Measurements from ENCODE around the gene REXO5.
A peak's percentile ranks its signal among the peaks of the same experiment; 100 is the strongest.

GRCh38 chr16:20763461-20764232, 42.7 kb upstream of the REXO5 start, which contains the start of gene ACSM3:
- no peak for TF ChIP-seq POLR2AphosphoS5 (IDR thresholded peaks at IDR 0.05; ENCODE audit: control insufficient read depth, insufficient read depth, low read depth, low read length)
- no peak for TF ChIP-seq KHSRP (IDR thresholded peaks at IDR 0.05)
- TF ChIP-seq HNRNPK (IDR thresholded peaks at IDR 0.05; ENCODE audit: low read depth, low read length, poor library complexity, severe bottlenecking) = no peak
- peak in 1 of 2 experiments; percentile 34; a peak in 1 of 4 replicates for TF ChIP-seq RCOR1 (IDR thresholded peaks at IDR 0.05; ENCODE audit: borderline replicate concordance in 1 of 2, low read depth in 2 of 2, low read length in 2 of 2)
- TF ChIP-seq USF2 (CRISPR knock-in tag; IDR thresholded peaks at IDR 0.05) = no peak
- TF ChIP-seq EP300 (IDR thresholded peaks at IDR 0.05; ENCODE audit: low read length) = peak; percentile 29; the same call in 1 of the 2 replicates
- TF ChIP-seq ZC3H4 (CRISPR knock-in tag; IDR thresholded peaks at IDR 0.05; ENCODE audit: borderline replicate concordance) = no peak
- TF ChIP-seq EHMT2 (IDR thresholded peaks at IDR 0.05) = peak; percentile 32; the same call in 1 of the 2 replicates
